B cell (primary cell): ENCODE data around the gene C1QTNF6.

ENCODE experiments used
- CTCF ChIP-seq: fragments of 200-600 bp; IDR thresholded peaks from one replicate; pipeline ENCODE4 v1.8.0; 2022; ENCODE audit warnings: antibody characterized with exemption, mild to moderate bottlenecking
- EZH2 ChIP-seq: IDR thresholded peaks from 2 replicates; pipeline ENCODE4 v1.6.1; 2012; ENCODE audit warnings: borderline replicate concordance, low read depth, mild to moderate bottlenecking, moderate library complexity, low read length; ENCODE audit not compliant: insufficient read depth, poor library complexity, severe bottlenecking

DNA sequence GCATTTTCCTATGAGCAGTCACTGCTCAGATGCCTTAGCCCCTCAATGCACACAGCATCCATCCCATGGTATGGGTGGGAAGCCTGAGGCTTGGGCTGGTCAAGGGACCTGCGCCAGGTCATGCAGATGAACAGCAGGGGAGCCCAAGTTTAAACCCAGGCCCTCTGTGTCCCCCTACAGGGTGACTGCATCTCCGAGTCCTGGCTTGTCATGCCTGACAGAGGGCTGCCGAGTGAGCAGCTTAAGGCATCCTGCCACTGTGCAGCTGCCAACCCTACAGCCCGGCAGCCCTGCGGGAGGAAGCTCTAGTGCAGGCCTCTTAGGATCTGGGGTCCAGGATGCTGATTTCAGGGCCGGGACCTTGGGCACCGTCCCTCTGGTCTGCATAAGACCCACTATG is 48.3 kb downstream of the C1QTNF6 start:
- TF ChIP-seq CTCF (no peak), EZH2 (no peak)
